ENCODE data around the gene FBRSL1.

The FBRSL1 gene

GRCh38 chr12:132477703-132478432, 12.1 kb upstream of the FBRSL1 start:
- H3K4me1 ChIP-seq (ENCODE audit: control insufficient read depth, insufficient read depth, low read length): no peaks in the 10 kb centered on the region
- peaks cover 18% of the 10 kb centered on the region for H3K27me3 ChIP-seq (ENCODE audit: control insufficient read depth, insufficient read depth, low read length, poor library complexity, severe bottlenecking)
- H3K9me3 ChIP-seq (ENCODE audit: control insufficient read depth, low read length): no peaks in the 10 kb centered on the region
- no peak overlapping the region for H3K27ac ChIP-seq (ENCODE audit: insufficient read depth, low read depth, low read length, poor library complexity, severe bottlenecking)
- H3K4me3 ChIP-seq (ENCODE audit: insufficient read depth, low read depth, low read length): no peak overlapping the region
- 76 to 81% methylated on average over 19 of the region's 19 CpGs for WGBS, 2 experiments
- no peaks in the 10 kb centered on the region for H3K36me3 ChIP-seq (ENCODE audit: control insufficient read depth, insufficient read depth, low read length)

- Histone ChIP-seq H3K27ac (ENCODE audit: insufficient read depth, low read depth, low read length, poor library complexity, severe bottlenecking) (no peak overlapping the region), H3K4me3 (ENCODE audit: insufficient read depth, low read depth, low read length) (no peak overlapping the region), H3K9me3 (ENCODE audit: control insufficient read depth, low read length) (no peaks in the 10 kb centered on the region), H3K36me3 (ENCODE audit: control insufficient read depth, insufficient read depth, low read length) (no peaks in the 10 kb centered on the region), H3K27me3 (ENCODE audit: control insufficient read depth, insufficient read depth, low read length, poor library complexity, severe bottlenecking) (peaks cover 19% of the 10 kb centered on the region), H3K4me1 (ENCODE audit: control insufficient read depth, insufficient read depth, low read length) (no peaks in the 10 kb centered on the region)
- 90 to 91% methylated on average over 15 of the region's 15 CpGs for WGBS, 2 experiments
Measured at GRCh38 chr12:132478433-132478803, 11.5 kb upstream of the FBRSL1 start.

- WGBS, 2 experiments: 83 to 87% methylated on average over 16 of the region's 16 CpGs
- Histone ChIP-seq H3K9me3 (ENCODE audit: control insufficient read depth, low read length) (no peaks in the 10 kb centered on the region), H3K4me1 (ENCODE audit: control insufficient read depth, insufficient read depth, low read length) (no peaks in the 10 kb centered on the region), H3K36me3 (ENCODE audit: control insufficient read depth, insufficient read depth, low read length) (no peaks in the 10 kb centered on the region), H3K27me3 (ENCODE audit: control insufficient read depth, insufficient read depth, low read length, poor library complexity, severe bottlenecking) (peaks cover 19% of the 10 kb centered on the region), H3K27ac (ENCODE audit: insufficient read depth, low read depth, low read length, poor library complexity, severe bottlenecking) (no peak overlapping the region), H3K4me3 (ENCODE audit: insufficient read depth, low read depth, low read length) (no peak overlapping the region)
Measured at GRCh38 chr12:132478845-132479244, 11.1 kb upstream of the FBRSL1 start.

GRCh38 chr12:132479291-132479690, 10.7 kb upstream of the FBRSL1 start:
- H3K27me3 ChIP-seq (ENCODE audit: control insufficient read depth, insufficient read depth, low read length, poor library complexity, severe bottlenecking): peaks cover 19% of the 10 kb centered on the region

GRCh38 chr12:132479938-132480622, 9.9 kb upstream of the FBRSL1 start:
- Histone ChIP-seq H3K4me3 (ENCODE audit: insufficient read depth, low read depth, low read length) (no peak overlapping the region), H3K36me3 (ENCODE audit: control insufficient read depth, insufficient read depth, low read length) (no peaks in the 10 kb centered on the region), H3K27me3 (ENCODE audit: control insufficient read depth, insufficient read depth, low read length, poor library complexity, severe bottlenecking) (peaks cover 27% of the 10 kb centered on the region), H3K4me1 (ENCODE audit: control insufficient read depth, insufficient read depth, low read length) (no peaks in the 10 kb centered on the region), H3K27ac (ENCODE audit: insufficient read depth, low read depth, low read length, poor library complexity, severe bottlenecking) (no peak overlapping the region), H3K9me3 (ENCODE audit: control insufficient read depth, low read length) (no peaks in the 10 kb centered on the region)
- 87% methylated on average over 38 of the region's 38 CpGs for WGBS, 2 experiments

More at GRCh38 chr12:132479291-132479690, 10.7 kb upstream of the FBRSL1 start:
- WGBS, 2 experiments: 87 to 90% methylated on average over 13 of the region's 13 CpGs
- Histone ChIP-seq H3K27ac (ENCODE audit: insufficient read depth, low read depth, low read length, poor library complexity, severe bottlenecking) (no peak overlapping the region), H3K4me1 (ENCODE audit: control insufficient read depth, insufficient read depth, low read length) (no peaks in the 10 kb centered on the region), H3K4me3 (ENCODE audit: insufficient read depth, low read depth, low read length) (no peak overlapping the region), H3K36me3 (ENCODE audit: control insufficient read depth, insufficient read depth, low read length) (no peaks in the 10 kb centered on the region), H3K9me3 (ENCODE audit: control insufficient read depth, low read length) (no peaks in the 10 kb centered on the region)

DNA sequence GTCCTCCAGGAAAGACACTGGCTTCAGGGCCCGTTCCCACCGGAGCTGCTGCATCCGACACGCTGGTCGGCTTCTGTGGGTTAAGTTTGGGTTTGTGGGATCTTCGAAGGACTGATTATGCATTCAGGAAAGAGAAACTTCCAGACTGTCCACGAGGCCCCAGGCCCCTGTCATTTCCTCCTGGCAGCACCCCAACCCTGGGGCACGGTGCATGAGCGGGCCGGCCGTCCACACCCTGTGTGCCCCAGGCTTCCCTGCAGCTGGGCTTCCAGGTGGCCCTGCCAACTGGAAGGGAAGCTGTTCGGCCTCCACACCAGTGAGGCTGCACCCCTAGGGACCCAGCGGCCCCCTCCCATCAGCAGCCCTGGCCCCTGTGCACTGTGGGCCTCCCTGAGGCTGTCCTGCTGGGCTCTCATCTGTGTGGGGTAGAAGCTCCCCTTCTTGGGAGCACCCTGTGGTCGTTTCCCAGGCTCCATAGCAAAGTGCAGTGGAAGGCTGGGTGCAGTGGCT, 9.3 kb upstream of the FBRSL1 start:
- H3K27ac ChIP-seq (ENCODE audit: insufficient read depth, low read depth, low read length, poor library complexity, severe bottlenecking): no peak overlapping the region
- H3K9me3 ChIP-seq (ENCODE audit: control insufficient read depth, low read length): no peaks in the 10 kb centered on the region
- H3K27me3 ChIP-seq (ENCODE audit: control insufficient read depth, insufficient read depth, low read length, poor library complexity, severe bottlenecking): peaks cover 33% of the 10 kb centered on the region
- H3K4me3 ChIP-seq (ENCODE audit: insufficient read depth, low read depth, low read length): no peak overlapping the region
- H3K36me3 ChIP-seq (ENCODE audit: control insufficient read depth, insufficient read depth, low read length): no peaks in the 10 kb centered on the region
- 83 to 88% methylated on average over 14 of the region's 14 CpGs for WGBS, 2 experiments
- no peaks in the 10 kb centered on the region for H3K4me1 ChIP-seq (ENCODE audit: control insufficient read depth, insufficient read depth, low read length)

- 92 to 93% methylated on average over 11 of the region's 11 CpGs for WGBS, 2 experiments
- H3K36me3 ChIP-seq (ENCODE audit: control insufficient read depth, insufficient read depth, low read length): no peaks in the 10 kb centered on the region
- no peak overlapping the region for H3K27ac ChIP-seq (ENCODE audit: insufficient read depth, low read depth, low read length, poor library complexity, severe bottlenecking)
- no peak overlapping the region for H3K4me3 ChIP-seq (ENCODE audit: insufficient read depth, low read depth, low read length)
- peaks cover 40% of the 10 kb centered on the region for H3K27me3 ChIP-seq (ENCODE audit: control insufficient read depth, insufficient read depth, low read length, poor library complexity, severe bottlenecking)
- no peaks in the 10 kb centered on the region for H3K9me3 ChIP-seq (ENCODE audit: control insufficient read depth, low read length)
- no peaks in the 10 kb centered on the region for H3K4me1 ChIP-seq (ENCODE audit: control insufficient read depth, insufficient read depth, low read length)
Measured at GRCh38 chr12:132481345-132481744, 8.6 kb upstream of the FBRSL1 start.

GRCh38 chr12:132481771-132482745, 7.9 kb upstream of the FBRSL1 start:
- H3K4me1 ChIP-seq (ENCODE audit: control insufficient read depth, insufficient read depth, low read length): no peaks in the 10 kb centered on the region
- no peak overlapping the region for H3K27ac ChIP-seq (ENCODE audit: insufficient read depth, low read depth, low read length, poor library complexity, severe bottlenecking)
- H3K27me3 ChIP-seq (ENCODE audit: control insufficient read depth, insufficient read depth, low read length, poor library complexity, severe bottlenecking): peaks cover 47% of the 10 kb centered on the region
- no peak overlapping the region for H3K4me3 ChIP-seq (ENCODE audit: insufficient read depth, low read depth, low read length)
- no peaks in the 10 kb centered on the region for H3K9me3 ChIP-seq (ENCODE audit: control insufficient read depth, low read length)
- H3K36me3 ChIP-seq (ENCODE audit: control insufficient read depth, insufficient read depth, low read length): no peaks in the 10 kb centered on the region
- WGBS, 2 experiments: 85 to 86% methylated on average over 31 of the region's 31 CpGs

- Histone ChIP-seq H3K27me3 (ENCODE audit: control insufficient read depth, insufficient read depth, low read length, poor library complexity, severe bottlenecking) (peaks cover 54% of the 10 kb centered on the region), H3K4me3 (ENCODE audit: insufficient read depth, low read depth, low read length) (no peak overlapping the region)
- 88 to 90% methylated on average over 9 of the region's 9 CpGs for WGBS, 2 experiments
Measured at GRCh38 chr12:132482771-132483170, 7.2 kb upstream of the FBRSL1 start.

More at GRCh38 chr12:132482771-132483170, 7.2 kb upstream of the FBRSL1 start:
- no peaks in the 10 kb centered on the region for H3K4me1 ChIP-seq (ENCODE audit: control insufficient read depth, insufficient read depth, low read length)
- no peaks in the 10 kb centered on the region for H3K9me3 ChIP-seq (ENCODE audit: control insufficient read depth, low read length)
- no peak overlapping the region for H3K27ac ChIP-seq (ENCODE audit: insufficient read depth, low read depth, low read length, poor library complexity, severe bottlenecking)
- no peaks in the 10 kb centered on the region for H3K36me3 ChIP-seq (ENCODE audit: control insufficient read depth, insufficient read depth, low read length)
